Measurements from ENCODE around the gene KRT40.
"Not testable (repeated sequence)": the region's sequence is repeated elsewhere in the genome, so short reads cannot be mapped to it uniquely, and the experiment has no call there.

KRT40 gene

DNA sequence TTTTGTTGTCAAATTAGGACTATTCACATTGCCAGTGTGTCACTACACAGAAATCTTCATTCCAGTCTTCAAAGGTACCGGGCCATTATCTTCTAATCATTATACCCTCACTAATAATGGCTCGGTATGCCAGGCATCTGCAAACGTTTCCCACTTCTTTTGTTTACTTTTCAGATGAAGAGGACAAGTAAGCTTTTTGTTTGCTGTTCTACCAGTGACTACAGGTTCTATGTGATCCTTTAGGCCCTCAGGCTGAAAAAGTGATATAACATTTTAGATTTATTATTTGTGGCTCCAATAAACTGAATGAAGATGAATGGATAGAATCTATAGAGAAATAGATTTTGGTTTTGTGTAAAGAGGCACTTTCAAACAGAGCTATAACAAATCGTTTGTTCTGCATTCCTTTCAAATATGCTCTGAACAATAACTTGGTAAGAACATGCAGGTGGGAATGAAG lies 25.2 kb upstream of the KRT40 start:
- H3K36me3 Mint-ChIP-seq (ENCODE audit: low read depth), result no peaks in the 10 kb centered on the region
- no peak for DNase-seq
- H3K9me3 Mint-ChIP-seq, result no peaks in the 10 kb centered on the region
- no peak overlapping the region for H3K4me3 Mint-ChIP-seq
- H3K27me3 Mint-ChIP-seq, result peaks cover 3% of the 10 kb centered on the region
- no peaks in the 10 kb centered on the region for H3K4me1 Mint-ChIP-seq (ENCODE audit: low read depth)
- no peak overlapping the region for H3K27ac Mint-ChIP-seq

DNA sequence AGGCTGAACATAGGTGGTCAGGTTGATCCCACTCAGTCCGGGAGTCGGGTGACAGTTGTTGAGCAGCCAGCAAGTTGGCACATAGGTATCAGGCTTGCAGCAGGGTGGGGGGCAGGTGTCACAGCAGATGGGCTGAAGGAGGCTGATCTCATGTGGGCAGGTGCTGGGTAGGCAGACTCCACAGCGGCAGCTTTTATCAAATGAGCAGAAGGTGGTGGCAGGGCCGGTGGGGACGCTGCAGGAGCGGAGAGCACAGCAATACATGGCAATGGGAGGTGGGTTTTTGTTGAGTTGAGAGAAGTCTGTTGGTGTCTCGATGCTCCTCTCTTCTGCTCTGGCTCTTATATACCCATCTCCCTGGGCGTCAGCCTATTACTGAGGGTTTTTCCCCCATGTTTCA lies 24.7 kb upstream of the KRT40 start, which contains the start of gene KRTAP3-1:
TSS of gene KRTAP3-1 (minus strand) at position 318 of the 400 bp plus-strand sequence. CDS start at position 264, 54 bp downstream.
- Mint-ChIP-seq H3K27me3 (peaks cover 7% of the 10 kb centered on the region), H3K9me3 (no peaks in the 10 kb centered on the region), H3K27ac (no peak within 1 kb of the TSS), H3K36me3 (ENCODE audit: low read depth) (no peaks in the 10 kb centered on the region), H3K4me3 (no peak within 1 kb of the TSS), H3K4me1 (ENCODE audit: low read depth) (no peaks in the 10 kb centered on the region)
- no peak for DNase-seq

DNA sequence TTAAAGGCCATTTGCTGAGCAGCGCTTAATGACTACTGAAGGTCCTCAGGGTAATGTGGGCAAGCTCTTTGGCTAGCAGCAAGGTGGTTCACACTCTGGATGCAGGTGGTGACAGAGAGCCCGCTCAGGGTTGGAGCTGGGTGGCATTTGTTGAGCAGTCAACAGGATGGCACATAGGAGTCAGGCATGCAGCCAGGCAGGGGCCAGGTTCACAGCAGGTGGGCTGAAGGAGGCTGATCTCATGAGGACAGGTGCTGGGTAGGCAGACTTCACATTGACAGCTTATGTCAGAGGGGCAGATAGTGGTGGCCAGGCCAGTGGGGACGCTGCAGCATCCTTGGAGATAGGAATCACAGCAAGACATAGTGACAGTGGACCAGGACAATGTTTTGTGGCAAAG lies 20.3 kb upstream of the KRT40 start:
- Mint-ChIP-seq H3K4me3 (no peak overlapping the region), H3K27ac (no peak overlapping the region), H3K27me3 (peaks cover 35% of the 10 kb centered on the region), H3K36me3 (ENCODE audit: low read depth) (no peaks in the 10 kb centered on the region), H3K4me1 (ENCODE audit: low read depth) (no peaks in the 10 kb centered on the region), H3K9me3 (no peaks in the 10 kb centered on the region)
- DNase-seq, result no peak

DNA sequence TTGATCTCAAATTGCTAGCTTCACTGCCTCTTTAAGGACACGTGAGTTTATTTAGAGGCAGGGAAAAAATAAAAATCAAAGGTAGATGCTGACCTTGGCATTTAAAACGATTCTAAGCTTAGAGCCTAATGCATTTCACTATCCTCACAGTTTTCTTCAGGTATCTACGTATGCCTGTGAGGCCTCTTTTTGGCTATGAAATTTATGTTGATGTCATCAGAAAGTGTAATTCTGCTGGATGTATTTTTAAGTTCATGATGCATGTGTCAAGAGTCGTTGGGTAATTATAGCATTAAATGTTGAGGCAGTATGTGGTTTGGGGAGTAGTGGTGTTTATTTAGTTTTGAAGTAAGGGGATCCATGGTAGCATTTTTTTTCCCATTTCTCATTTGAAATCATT lies 19.8 kb upstream of the KRT40 start:
- Mint-ChIP-seq H3K4me3 (no peak overlapping the region), H3K27me3 (peaks cover 39% of the 10 kb centered on the region), H3K27ac (no peak overlapping the region), H3K4me1 (ENCODE audit: low read depth) (no peaks in the 10 kb centered on the region), H3K9me3 (no peaks in the 10 kb centered on the region), H3K36me3 (ENCODE audit: low read depth) (no peaks in the 10 kb centered on the region)
- DNase-seq, result no peak

DNA sequence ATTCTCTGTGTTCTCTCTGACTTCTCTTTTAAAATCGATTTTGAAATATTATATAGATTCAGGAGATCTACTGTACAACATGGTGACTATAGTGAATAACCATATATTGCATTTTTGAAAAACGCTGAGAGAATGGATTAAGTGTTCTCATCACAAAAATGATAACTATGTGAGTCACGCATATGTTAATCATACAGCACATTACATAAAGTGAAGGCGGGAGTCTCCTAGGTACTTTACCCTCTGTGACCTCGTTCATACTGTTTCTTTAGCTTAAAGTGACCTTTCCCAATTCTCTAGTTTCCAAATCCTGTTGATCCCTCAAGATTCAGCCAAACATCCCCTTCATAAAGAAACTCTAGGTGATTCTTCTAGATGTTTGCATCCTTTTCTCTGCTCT lies 18.7 kb upstream of the KRT40 start:
- H3K4me1 Mint-ChIP-seq (ENCODE audit: low read depth), result no peaks in the 10 kb centered on the region
- H3K27ac Mint-ChIP-seq, result no peak overlapping the region
- DNase-seq, result no peak
- no peak overlapping the region for H3K4me3 Mint-ChIP-seq
- H3K36me3 Mint-ChIP-seq (ENCODE audit: low read depth), result no peaks in the 10 kb centered on the region
- no peaks in the 10 kb centered on the region for H3K9me3 Mint-ChIP-seq
- peaks cover 46% of the 10 kb centered on the region for H3K27me3 Mint-ChIP-seq

DNA sequence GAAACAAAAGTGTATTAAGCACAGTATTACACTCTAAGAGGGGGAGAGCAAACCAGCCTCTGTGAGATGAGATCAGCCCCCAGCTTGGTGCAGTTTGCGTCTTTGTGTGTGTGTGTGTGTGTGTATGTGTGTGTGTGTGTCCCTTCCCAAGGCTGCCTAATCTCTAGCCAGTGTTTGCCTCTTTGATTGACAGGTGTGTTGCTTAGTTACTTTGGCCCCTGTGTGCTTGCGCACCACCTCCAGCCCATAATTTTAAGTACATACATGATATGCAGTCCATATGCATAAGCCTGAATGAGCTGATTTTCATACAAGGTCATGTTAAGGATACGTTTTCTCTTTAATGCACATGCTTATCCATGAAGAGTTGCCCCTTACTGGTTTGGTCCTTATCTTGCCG lies 17.7 kb upstream of the KRT40 start:
- no peak overlapping the region for H3K27ac Mint-ChIP-seq
- no peaks in the 10 kb centered on the region for H3K9me3 Mint-ChIP-seq
- no peak for DNase-seq
- H3K27me3 Mint-ChIP-seq, result peaks cover 56% of the 10 kb centered on the region
- no peaks in the 10 kb centered on the region for H3K4me1 Mint-ChIP-seq (ENCODE audit: low read depth)
- no peak overlapping the region for H3K4me3 Mint-ChIP-seq
- H3K36me3 Mint-ChIP-seq (ENCODE audit: low read depth), result no peaks in the 10 kb centered on the region

DNA sequence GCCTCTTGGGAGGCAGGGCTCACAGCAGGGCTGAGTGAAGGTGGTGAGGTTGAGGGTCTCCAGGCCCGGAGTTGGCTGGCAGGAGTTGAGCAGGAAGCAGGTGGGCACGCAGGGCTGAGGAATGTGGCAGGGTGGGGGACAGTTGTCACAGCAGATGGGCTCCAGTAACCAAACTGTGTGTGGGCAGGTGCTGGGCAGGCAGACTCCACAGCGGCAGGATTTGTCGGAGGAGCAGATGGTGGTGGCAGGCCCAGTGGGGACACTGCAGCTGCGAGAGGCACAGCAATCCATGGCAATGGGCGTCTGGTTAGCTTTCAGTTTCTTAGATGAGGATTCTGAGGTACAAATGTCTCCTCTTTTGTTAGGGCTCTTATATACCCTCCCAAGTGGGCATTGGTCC lies 15.4 kb upstream of the KRT40 start, which contains the start of gene KRTAP3-2:
TSS of gene KRTAP3-2 (minus strand) at position 344 of the 400 bp plus-strand sequence. CDS start at position 291, 53 bp downstream.
- not testable (repeated sequence) for H3K36me3 Mint-ChIP-seq (ENCODE audit: low read depth); H3K9me3 Mint-ChIP-seq; H3K27ac Mint-ChIP-seq; H3K4me1 Mint-ChIP-seq (ENCODE audit: low read depth); DNase-seq; H3K4me3 Mint-ChIP-seq
- peaks cover 63% of the 10 kb centered on the region for H3K27me3 Mint-ChIP-seq

DNA sequence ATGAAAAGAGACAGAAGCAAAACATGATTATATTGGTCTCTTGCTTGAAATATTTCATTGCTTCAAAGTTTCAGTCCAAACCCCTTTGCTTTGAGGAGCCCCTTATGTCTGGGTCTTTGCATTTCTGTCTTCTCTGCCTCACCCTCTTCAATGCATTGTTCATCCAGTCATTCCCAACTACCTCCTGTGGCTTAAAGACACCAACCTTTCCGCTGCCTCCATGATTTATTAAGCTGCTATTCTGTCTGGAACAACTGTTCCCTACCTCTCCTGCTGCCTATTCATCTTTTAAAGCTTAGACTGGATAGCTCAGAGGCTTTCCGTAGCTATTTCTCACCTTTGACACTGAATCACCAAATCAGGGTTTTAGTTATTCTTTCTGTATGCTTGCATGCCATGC lies 13.2 kb upstream of the KRT40 start:
- no peak for DNase-seq
- no peaks in the 10 kb centered on the region for H3K9me3 Mint-ChIP-seq
- H3K27ac Mint-ChIP-seq, result no peak overlapping the region
- H3K27me3 Mint-ChIP-seq, result peaks cover 70% of the 10 kb centered on the region
- H3K4me3 Mint-ChIP-seq, result no peak overlapping the region
- H3K4me1 Mint-ChIP-seq (ENCODE audit: low read depth), result no peaks in the 10 kb centered on the region
- H3K36me3 Mint-ChIP-seq (ENCODE audit: low read depth), result no peaks in the 10 kb centered on the region

DNA sequence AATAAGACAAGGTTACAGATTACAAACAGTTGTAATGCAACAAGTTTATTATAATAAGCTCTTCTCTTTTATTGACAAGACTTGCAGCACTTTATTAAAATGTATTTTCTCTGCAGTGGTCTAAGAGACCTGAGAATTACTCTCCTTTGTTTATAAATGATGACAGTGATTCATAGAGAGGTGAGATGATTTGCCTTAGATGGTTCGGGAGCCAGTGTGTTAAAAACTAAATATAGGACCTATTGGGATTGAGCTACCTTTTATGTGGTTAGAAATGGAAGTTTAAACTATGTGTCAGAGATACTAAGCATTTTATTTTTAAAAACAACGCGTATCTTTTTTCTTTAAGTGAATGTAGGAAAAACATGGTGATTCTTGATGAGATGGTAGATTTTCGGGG lies 12.7 kb upstream of the KRT40 start:
- no peak for DNase-seq
- Mint-ChIP-seq H3K9me3 (no peaks in the 10 kb centered on the region), H3K4me3 (no peak overlapping the region), H3K4me1 (ENCODE audit: low read depth) (no peaks in the 10 kb centered on the region), H3K27ac (no peak overlapping the region), H3K27me3 (peaks cover 69% of the 10 kb centered on the region), H3K36me3 (ENCODE audit: low read depth) (no peaks in the 10 kb centered on the region)

DNA sequence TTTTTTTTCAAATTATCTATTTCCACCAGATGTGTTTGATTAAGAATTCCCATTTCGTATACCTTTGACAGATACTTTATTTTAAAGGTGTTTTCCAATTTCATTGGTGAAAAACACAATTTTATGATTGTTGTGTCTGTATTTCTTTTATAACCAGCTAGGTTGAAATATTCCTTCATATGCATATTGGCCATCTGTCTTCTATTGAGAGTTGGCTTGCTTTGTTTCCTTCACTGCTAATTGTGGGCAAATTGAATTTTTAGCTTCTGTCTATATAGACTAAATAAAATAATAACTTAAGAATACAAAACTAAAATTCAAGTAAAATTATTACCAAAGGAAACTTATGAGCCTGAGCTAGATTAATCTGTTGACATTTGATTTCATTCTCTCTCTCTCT lies 11.0 kb upstream of the KRT40 start:
- no peaks in the 10 kb centered on the region for H3K4me1 Mint-ChIP-seq (ENCODE audit: low read depth)
- H3K27ac Mint-ChIP-seq, result no peak overlapping the region
- H3K4me3 Mint-ChIP-seq, result no peak overlapping the region
- H3K9me3 Mint-ChIP-seq, result no peaks in the 10 kb centered on the region
- H3K36me3 Mint-ChIP-seq (ENCODE audit: low read depth), result no peaks in the 10 kb centered on the region
- no peak for DNase-seq
- H3K27me3 Mint-ChIP-seq, result peaks cover 66% of the 10 kb centered on the region

DNA sequence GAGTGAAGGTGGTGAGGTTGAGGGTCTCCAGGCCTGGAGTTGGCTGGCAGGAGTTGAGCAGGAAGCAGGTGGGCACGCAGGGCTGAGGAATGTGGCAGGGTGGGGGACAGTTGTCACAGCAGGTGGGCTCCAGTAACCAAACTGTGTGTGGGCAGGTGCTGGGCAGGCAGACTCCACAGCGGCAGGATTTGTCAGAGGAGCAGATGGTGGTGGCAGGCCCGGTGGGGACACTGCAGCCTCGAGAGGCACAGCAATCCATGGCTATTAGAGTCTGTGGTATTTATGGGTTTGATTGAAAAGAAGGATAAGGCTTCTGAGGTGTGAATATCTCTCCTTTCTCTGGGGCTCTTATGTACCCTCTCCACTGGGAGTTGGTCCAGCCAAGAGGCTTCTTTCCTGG lies 9.7 kb upstream of the KRT40 start, which contains the start of gene KRTAP3-3:
TSS of gene KRTAP3-3 (minus strand) at position 326 of the 400 bp plus-strand sequence. CDS start at position 259, 67 bp downstream.
- H3K27ac Mint-ChIP-seq, result no peak within 1 kb of the TSS
- no peaks in the 10 kb centered on the region for H3K9me3 Mint-ChIP-seq
- H3K4me3 Mint-ChIP-seq, result no peak within 1 kb of the TSS
- H3K4me1 Mint-ChIP-seq (ENCODE audit: low read depth), result no peaks in the 10 kb centered on the region
- H3K36me3 Mint-ChIP-seq (ENCODE audit: low read depth), result no peaks in the 10 kb centered on the region
- no peak for DNase-seq
- H3K27me3 Mint-ChIP-seq, result peaks cover 58% of the 10 kb centered on the region

DNA sequence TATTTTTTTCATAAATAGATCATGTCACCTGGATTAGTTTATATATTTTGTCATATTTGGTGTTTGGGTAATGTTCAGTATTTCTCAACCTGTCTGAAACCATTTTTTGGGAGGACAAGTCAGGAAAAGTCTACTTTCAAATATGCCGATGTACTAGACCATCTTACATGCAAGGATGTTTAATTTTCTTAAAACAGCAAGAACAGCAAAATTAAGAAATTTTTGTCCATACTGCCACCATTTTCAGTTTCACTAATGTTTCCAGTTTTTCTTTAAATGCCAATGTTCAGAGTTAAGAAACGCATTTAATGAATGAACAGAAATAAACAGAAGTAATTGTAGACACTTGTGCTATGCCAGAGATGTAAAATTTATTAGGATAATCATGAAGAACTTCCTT lies 9.0 kb upstream of the KRT40 start:
- Mint-ChIP-seq H3K27ac (no peak overlapping the region), H3K9me3 (no peaks in the 10 kb centered on the region), H3K27me3 (peaks cover 52% of the 10 kb centered on the region), H3K4me1 (ENCODE audit: low read depth) (no peaks in the 10 kb centered on the region), H3K4me3 (no peak overlapping the region), H3K36me3 (ENCODE audit: low read depth) (no peaks in the 10 kb centered on the region)
- no peak for DNase-seq

DNA sequence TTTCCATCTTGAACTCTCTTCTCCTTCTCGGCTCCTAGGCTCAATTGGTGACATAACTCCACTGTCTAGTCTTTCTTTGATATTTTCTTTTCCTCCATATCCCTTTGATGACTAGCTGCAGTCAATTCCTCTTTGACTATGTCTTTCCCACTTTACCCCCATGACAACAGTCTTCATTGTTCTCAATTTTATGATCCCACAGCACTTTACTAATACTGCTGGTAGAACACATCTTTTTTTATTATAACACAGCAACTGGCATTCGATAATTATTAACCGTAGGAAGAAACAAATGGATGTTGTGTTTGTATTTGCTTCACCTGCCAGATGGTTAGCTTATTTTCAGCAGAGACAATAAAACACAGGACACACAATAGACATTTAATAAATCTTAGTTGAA lies 8.5 kb upstream of the KRT40 start:
- Mint-ChIP-seq H3K27ac (no peak overlapping the region), H3K36me3 (ENCODE audit: low read depth) (no peaks in the 10 kb centered on the region), H3K4me3 (no peak overlapping the region), H3K9me3 (no peaks in the 10 kb centered on the region), H3K27me3 (peaks cover 54% of the 10 kb centered on the region), H3K4me1 (ENCODE audit: low read depth) (no peaks in the 10 kb centered on the region)
- no peak for DNase-seq

DNA sequence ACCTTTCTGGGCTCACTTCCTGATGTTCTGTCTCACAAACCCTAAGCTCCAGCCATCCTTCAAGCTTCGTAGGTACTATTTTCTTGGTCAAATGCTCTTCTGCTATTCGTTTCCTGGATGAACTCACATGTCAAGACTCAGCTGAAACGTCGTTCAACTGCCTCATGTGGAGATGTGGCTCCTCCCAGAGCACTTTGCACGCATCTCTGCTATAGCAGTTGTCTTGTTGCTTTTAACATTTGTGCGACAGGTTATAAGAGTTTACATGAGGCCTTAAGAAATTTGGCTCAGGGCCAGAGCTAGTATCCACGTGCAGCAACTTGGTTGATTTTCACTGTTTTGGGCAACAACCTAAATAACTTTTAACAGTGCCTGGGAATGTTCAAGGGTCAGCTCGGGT lies 2.8 kb upstream of the KRT40 start:
- Mint-ChIP-seq H3K9me3 (no peaks in the 10 kb centered on the region), H3K36me3 (ENCODE audit: low read depth) (no peaks in the 10 kb centered on the region), H3K4me1 (ENCODE audit: low read depth) (no peaks in the 10 kb centered on the region), H3K27ac (no peak overlapping the region), H3K4me3 (no peak overlapping the region), H3K27me3 (peaks cover 41% of the 10 kb centered on the region)
- no peak for DNase-seq

DNA sequence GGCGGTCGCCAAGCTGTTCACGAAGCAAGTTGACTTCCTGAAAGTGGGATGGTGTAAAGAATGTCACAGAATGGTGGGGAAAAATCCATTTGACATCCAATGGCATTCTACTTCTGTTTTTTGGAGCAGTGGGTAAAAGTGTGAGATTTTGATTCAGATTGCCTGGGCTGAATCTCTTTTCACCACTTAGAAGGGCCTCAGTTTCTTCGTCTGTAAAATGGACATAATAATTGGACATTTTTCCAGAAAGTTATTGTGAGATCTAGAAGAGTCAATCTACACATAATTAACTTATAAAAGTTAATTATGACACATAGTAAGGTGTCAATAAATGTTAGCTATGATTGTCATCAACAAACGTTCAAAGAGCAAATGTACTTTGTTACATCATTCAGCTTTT lies 3.0 kb downstream of the KRT40 start:
- Mint-ChIP-seq H3K27me3 (peaks cover 28% of the 10 kb centered on the region), H3K4me3 (no peak overlapping the region), H3K9me3 (no peaks in the 10 kb centered on the region), H3K36me3 (ENCODE audit: low read depth) (no peaks in the 10 kb centered on the region), H3K27ac (no peak overlapping the region), H3K4me1 (ENCODE audit: low read depth) (no peaks in the 10 kb centered on the region)
- no peak for DNase-seq

DNA sequence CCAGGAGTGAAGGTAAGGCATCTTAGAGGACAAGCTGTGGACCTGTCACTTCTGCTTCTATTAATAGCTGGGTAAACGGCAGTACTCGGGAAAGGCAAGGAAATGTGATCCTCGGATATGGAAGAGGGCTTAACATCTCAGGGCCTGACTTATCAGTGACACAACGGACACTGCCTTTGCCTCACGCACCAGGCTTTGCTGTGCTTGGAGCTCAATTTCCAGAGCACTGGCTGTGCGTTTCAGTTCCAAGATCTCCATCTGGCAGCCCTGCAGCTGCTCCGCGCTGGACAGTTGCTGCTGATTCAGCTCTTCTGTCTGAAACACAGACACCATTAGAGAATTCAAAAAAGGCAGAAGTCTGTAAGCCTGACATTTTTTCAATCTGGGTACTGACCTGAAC lies 3.5 kb downstream of the KRT40 start:
- DNase-seq, result no peak
- no peaks in the 10 kb centered on the region for H3K36me3 Mint-ChIP-seq (ENCODE audit: low read depth)
- H3K4me1 Mint-ChIP-seq (ENCODE audit: low read depth), result no peaks in the 10 kb centered on the region
- H3K27ac Mint-ChIP-seq, result no peak overlapping the region
- H3K4me3 Mint-ChIP-seq, result no peak overlapping the region
- H3K27me3 Mint-ChIP-seq, result peaks cover 30% of the 10 kb centered on the region
- H3K9me3 Mint-ChIP-seq, result no peaks in the 10 kb centered on the region
